ENCODE measurements around the gene DLG3.
"Not testable (repeated sequence)": the region's sequence is repeated elsewhere in the genome, so short reads cannot be mapped to it uniquely, and the experiment has no call there.

Gene DLG3

GRCh38 chrX:70477734-70478075, 33.1 kb downstream of the DLG3 start:
- DNase-seq: no peak

- DNase-seq: peak; percentile 91
Measured at GRCh38 chrX:70478526-70479245, 34.1 kb downstream of the DLG3 start.

GRCh38 chrX:70479247-70479921, 34.7 kb downstream of the DLG3 start:
- DNase-seq: peak; percentile 70

- DNase-seq: peak; percentile 82
Measured at GRCh38 chrX:70479922-70480659, 35.5 kb downstream of the DLG3 start.

- peak; percentile 69 for DNase-seq
Measured at GRCh38 chrX:70480660-70481018, 36.0 kb downstream of the DLG3 start.

GRCh38 chrX:70481471-70482270, 37.0 kb downstream of the DLG3 start:
- DNase-seq: peak; percentile 70

GRCh38 chrX:70482300-70482699, 37.7 kb downstream of the DLG3 start:
- DNase-seq: no peak

- no peak for DNase-seq
Measured at GRCh38 chrX:70485466-70485865, 40.8 kb downstream of the DLG3 start.

GRCh38 chrX:70488856-70489255, 44.2 kb downstream of the DLG3 start:
- DNase-seq: no peak

- no peak for DNase-seq
Measured at GRCh38 chrX:70494441-70494840, 49.8 kb downstream of the DLG3 start.

- no peak for DNase-seq
Measured at GRCh38 chrX:70496491-70496890, 51.9 kb downstream of the DLG3 start.

- DNase-seq: no peak
Measured at GRCh38 chrX:70497026-70497425, 52.4 kb downstream of the DLG3 start.

GRCh38 chrX:70498129-70498528, 53.5 kb downstream of the DLG3 start:
- no peak for DNase-seq

- DNase-seq: no peak
Measured at GRCh38 chrX:70500826-70501225, 56.2 kb downstream of the DLG3 start.

- no peak for DNase-seq
Measured at GRCh38 chrX:70504772-70505450, 60.3 kb downstream of the DLG3 start.

GRCh38 chrX:70505451-70505841, 60.8 kb downstream of the DLG3 start:
- DNase-seq: peak; percentile 61

- DNase-seq: peak; percentile 17
Measured at GRCh38 chrX:70508296-70508911, 63.8 kb downstream of the DLG3 start.

GRCh38 chrX:70509078-70509477, 64.4 kb downstream of the DLG3 start:
- DNase-seq: no peak

GRCh38 chrX:70515270-70515669, 70.6 kb downstream of the DLG3 start:
- DNase-seq: not testable (repeated sequence)

GRCh38 chrX:70515692-70516091, 71.1 kb downstream of the DLG3 start:
- not testable (repeated sequence) for DNase-seq

- no peak for DNase-seq
Measured at GRCh38 chrX:70525733-70526132, 81.1 kb downstream of the DLG3 start.

- no peak for DNase-seq
Measured at GRCh38 chrX:70527053-70527452, 82.4 kb downstream of the DLG3 start.

Data from NCI-H82 (cell line).